Activated naive CD4-positive, alpha-beta T cell treated with anti-CD3 and anti-CD28 coated beads, Interleukin-2, amount 50 U/mL, for 16 hours (primary cell): Measurements from ENCODE around the gene RNF112.

Experiments used
- DNase-seq: peaks from one replicate; pipeline ENCODE4 v3.0.0-alpha.2; 2020

RNF112 gene

DNA sequence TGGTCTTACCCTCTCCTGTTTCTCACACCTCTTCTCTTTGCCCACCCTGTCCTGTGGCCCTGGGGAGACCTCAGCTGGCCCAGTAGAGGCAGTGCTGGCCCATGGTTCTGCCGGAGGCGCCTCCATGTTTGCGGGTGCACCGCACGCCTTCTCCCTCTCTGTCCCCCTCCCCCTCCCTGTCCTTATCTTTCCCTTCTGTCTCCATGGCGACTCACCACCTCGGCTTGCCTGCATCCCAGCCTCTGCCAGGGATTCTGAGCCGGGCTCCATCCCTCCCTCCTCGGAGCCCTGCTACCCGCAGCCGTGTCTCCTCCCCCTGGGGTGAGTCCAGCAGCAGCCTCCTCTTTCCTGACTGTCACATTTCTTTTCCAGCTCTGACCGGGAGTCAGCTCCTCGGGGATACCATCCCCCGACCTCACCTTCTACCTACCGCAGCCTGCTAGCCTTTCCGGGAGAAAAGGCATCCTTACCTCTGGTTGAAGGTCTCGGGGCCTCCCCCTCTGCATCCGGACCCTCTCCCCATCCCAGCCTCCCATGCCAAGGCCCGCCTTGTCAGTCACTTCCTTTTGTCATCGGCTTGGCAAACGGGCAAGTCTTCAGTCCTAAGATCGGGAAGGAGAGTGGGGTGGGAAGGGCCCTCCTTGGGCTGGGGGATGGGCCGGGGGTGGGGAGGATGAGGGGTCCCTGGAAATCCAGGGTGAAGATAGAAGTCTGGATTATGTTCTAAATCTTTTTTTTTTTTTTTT is at the start of gene RNF112:
Gene RNF112, plus strand, starts transcription at position 358 of the 746 bp plus-strand sequence. Its CDS starts 177 bp downstream, at position 535.
- no peak for DNase-seq

- DNase-seq, result no peak
Observed at GRCh38 chr17:19361326-19361725, 49.7 kb upstream of the RNF112 start.

- no peak for DNase-seq
Observed at GRCh38 chr17:19361944-19362276, 49.1 kb upstream of the RNF112 start.

- DNase-seq, result peak; percentile 89
Observed at GRCh38 chr17:19362277-19363113, 48.5 kb upstream of the RNF112 start, which contains the start of gene B9D1. TSS of gene B9D1 (minus strand) at chr17:19362723. CDS start at chr17:19362569, 154 bp downstream.

- no peak for DNase-seq
Observed at GRCh38 chr17:19363114-19363438, 48.0 kb upstream of the RNF112 start.

DNA sequence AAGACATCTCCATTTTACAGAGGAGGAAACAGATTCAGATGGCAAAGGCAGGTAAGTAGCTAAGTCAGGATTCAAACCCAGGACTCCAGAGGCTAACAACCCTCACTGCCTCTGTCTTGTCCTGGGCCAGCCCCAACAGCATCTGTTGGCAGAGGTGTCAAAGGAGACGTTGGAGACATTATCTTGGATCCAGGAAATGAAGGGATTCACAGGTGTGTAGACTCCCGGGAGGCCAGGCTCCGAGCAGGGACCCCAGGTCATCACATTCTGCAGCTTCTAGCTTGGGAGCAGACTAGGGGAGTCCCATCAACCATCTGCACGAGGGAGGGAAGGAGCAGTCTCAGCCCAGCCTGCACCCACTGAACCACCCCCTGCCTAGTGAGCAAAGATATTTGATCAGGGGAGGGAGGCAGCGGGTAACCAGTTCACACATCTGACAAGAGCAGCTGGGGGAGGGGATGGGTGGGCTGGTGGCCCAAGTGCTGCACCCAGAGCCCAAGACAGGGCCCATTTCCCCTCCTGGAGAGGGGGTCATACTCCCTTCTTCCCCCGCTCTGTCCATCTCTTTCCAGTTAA is 47.5 kb upstream of the RNF112 start:
- DNase-seq, result no peak

DNA sequence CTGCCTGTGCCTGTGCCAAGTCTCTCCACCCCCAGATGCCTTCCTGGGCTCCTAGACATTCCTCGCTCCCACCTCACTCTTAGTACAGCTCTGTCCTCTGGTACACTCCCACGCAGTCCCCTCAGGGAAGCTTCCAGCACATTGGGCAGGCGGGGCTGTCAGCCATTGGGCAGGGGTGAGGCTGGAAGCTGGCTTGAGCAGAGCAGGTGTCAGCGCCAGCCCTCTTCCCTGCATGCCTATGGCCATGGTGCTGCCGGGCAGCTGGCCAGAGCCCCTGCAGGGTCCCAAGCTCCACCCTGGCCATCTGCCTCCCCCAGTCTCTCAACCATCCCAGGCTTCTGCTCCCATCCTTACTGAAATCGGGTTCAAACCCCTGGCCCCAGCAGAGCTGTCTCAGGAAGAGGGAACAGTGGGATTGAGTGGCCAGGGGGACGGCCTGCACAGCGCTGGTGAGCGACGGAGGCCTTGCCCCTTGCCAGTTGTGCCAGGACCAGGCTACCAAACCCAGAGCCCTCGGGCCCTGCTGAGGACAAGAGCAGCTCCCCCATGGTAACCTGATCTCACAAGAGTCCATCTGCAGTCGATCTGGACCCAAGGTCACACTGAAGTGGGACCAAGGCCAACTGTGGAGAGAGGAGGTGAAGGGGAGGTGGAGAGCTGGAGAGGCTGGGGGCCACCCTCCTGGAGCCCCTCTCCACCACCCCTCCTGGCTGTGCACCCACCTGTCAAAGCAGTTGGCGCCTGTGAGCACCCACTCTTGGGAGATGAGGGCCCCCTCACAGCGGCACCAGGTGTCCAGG is 46.1 kb upstream of the RNF112 start:
- no peak for DNase-seq

DNA sequence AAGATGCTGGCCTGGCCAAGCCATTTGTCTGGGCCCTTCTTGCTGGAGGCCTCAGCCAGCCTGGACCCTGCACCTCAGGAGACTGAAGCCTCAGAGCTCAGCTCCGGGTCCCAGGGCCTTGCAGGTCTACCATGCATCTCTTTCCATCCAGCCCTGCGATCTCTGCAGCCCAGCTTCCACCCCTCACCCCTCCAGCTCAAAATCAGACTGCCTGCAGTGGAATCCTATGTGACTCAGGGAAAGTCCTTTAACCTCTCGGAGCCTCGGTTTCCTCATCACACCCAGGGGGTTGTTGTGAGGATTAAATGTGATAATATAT is 45.6 kb upstream of the RNF112 start:
- no peak for DNase-seq

DNA sequence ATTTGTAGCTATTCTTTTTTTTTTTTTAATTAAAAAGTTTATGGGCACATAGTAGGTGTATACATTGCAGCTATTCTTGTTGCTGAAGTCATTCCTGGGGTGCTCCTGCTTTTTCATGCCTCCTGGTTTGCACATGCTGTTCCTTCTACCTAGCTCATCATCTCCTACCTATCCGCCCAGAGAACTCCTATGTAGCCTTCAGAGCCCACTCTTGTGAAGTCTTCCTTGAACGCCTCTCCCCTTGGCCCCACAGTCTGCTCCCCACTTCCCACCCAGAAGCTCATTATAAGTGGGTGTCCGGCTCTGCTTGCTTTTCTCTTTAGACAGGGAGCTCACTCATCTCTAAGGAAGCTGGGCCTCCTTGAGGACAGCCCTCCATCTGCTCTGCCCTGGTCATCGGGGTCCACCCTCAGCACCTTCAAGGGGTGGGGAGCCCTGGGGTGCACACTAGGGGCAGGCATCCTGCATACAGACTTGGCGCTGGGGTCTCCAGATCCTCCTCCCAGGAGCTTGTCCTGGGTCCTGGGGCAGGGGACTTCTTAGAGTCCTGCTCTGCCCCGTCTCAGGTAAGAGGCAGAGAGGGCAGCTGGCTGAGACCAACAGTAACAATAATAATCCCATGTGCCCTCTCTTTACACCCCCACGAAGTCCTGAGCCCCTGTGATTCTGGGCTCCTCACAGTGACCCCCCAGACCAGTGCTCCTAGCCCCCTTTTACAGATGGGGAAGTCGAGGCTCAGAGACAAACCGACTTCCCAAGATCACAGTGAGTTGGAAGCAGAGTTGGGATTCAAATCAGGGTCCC is 45.0 kb upstream of the RNF112 start:
- DNase-seq, result no peak

DNA sequence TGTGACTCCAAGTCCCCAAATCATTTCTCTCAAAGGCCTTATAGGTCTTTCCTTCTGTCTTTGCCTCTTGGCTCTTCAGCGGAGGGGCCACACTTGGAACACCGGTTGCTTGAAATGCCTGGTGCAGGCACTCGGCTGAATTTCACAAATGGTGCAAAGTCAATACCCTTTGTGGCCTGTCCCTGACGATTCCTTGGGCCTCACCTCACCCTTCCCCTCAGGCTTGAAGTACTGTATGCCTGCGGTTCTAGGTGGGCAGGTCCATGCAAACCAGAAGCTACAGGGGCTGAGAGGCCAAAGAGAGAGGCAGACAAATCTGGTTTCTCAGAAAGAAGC is 44.4 kb upstream of the RNF112 start:
- no peak for DNase-seq

GRCh38 chr17:19368229-19368628 is 42.8 kb upstream of the RNF112 start:
- DNase-seq, result no peak

- DNase-seq, result no peak
Observed at GRCh38 chr17:19369107-19369778, 41.8 kb upstream of the RNF112 start.

GRCh38 chr17:19369846-19370492 is 41.1 kb upstream of the RNF112 start:
- DNase-seq, result no peak

- DNase-seq, result no peak
Observed at GRCh38 chr17:19370493-19370960, 40.5 kb upstream of the RNF112 start.

DNA sequence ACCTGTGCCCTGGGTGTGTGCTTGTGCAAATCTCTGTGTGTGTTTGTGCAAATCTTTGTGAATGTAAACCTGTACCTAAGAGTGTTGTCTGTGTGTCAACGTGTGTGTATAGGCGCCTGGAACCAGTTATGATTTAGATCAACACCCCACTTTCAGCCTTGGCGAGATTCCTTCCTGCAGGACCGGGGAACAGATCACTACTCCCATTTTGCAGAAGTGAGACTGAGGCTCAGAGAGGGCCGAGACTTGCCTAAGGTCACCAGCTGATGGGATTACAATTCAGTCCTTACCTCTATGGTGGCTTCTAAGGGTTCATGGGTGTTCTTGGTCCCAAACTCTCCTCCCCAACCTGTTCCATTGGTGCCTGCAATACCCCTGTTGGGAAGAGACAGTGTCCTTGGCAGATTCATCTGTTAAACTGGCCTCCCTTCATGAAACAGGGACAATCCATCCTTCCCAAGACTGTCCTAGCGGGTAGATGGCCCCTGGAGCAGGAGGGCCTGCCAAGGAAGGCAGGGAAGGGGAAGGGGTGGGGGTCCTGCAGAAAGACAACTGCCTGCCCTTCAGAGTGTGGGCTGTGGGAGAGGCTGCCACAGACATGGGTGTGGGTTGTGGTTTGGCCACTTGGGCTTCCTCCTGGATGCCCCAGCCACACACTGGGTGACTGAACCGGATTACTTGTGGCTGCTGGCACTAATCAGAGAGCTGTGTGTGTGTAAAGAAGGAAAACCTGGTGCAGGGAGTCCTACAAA is 39.6 kb upstream of the RNF112 start:
- no peak for DNase-seq

- DNase-seq, result no peak
Observed at GRCh38 chr17:19372011-19372370, 39.0 kb upstream of the RNF112 start.

GRCh38 chr17:19372439-19372838 is 38.6 kb upstream of the RNF112 start:
- no peak for DNase-seq

GRCh38 chr17:19372866-19373504 is 38.0 kb upstream of the RNF112 start:
- DNase-seq, result no peak

- DNase-seq, result no peak
Observed at GRCh38 chr17:19374136-19374535, 36.9 kb upstream of the RNF112 start.

DNA sequence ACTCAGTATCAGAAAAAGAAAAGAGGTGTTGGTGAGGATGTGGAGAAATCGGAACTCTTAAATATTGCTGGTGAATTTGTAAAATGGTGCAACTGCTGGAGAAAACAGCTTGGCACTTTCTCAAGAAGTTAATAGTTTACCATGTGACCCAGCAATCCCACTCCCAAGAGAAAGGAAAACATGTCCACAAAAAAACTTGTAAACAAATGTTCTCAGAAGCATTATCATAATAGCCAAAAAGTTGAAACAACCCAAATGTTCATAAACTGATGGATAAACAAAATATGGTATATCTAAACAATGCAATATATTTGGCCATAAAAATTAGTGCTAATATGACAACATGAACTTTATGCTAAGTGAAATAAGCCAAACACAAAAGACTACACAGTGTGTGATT is 35.3 kb upstream of the RNF112 start:
- no peak for DNase-seq
